HepG2 (cell line): ENCODE results near the gene EMC10. TPM values are rescaled to one million over a fixed set of nuclear protein-coding genes. Genes with fewer than 3 reads are reported as not detected.

Source experiments
- ETV5 ChIP-seq: IDR thresholded peaks from 2 replicates; pipeline ENCODE4 v1.6.1; 2018; ENCODE audit warnings: missing biosample characterization, missing genetic modification reagents, inconsistent platforms, borderline replicate concordance
- HNRNPH1 ChIP-seq: fragments of 200-400 bp; formaldehyde crosslinking; optimal IDR thresholded peaks from 2 replicates; pipeline ENCODE3; 2017; ENCODE audit warnings: mild to moderate bottlenecking, low read depth, low read length
- HOXA7 ChIP-seq: sonication (generic); formaldehyde crosslinking; IDR thresholded peaks from 2 replicates; pipeline ENCODE4 v1.8.1; 2022; ENCODE audit warnings: mild to moderate bottlenecking, missing genetic modification reagents, moderate library complexity
- JDP2 ChIP-seq: sonication (generic); formaldehyde crosslinking; IDR thresholded peaks from 2 replicates; pipeline ENCODE4 v1.8.1; 2022; ENCODE audit warnings: missing genetic modification reagents, borderline replicate concordance
- NFYC ChIP-seq: IDR thresholded peaks from 2 replicates; pipeline ENCODE4 v1.6.1; 2016; ENCODE audit warnings: missing genetic modification reagents, missing compliant biosample characterization
- NONO ChIP-seq, 2 experiments: fragments of 450-650 bp in 1 of 2; sonication (generic) in 1 of 2; formaldehyde crosslinking in 1 of 2; IDR thresholded peaks in 1 of 2; conservative IDR thresholded peaks in 1 of 2; 2 replicates each; pipeline versions ENCODE4 v1.6.1 to v1.8.0; 2017 to 2022; ENCODE audit warnings: mild to moderate bottlenecking in 1 of 2, missing genetic modification reagents in 1 of 2, moderate library complexity in 1 of 2
- PAF1 ChIP-seq: IDR thresholded peaks from 2 replicates; pipeline ENCODE4 v1.6.1; 2016; ENCODE audit warnings: missing genetic modification reagents, missing compliant biosample characterization
- SMC3 ChIP-seq: IDR thresholded peaks from 2 replicates; pipeline ENCODE4 v1.6.1; 2011; ENCODE audit warnings: low read length, improper control_type of control experiment
- ZNF672 ChIP-seq: sonication (generic); formaldehyde crosslinking; IDR thresholded peaks from 2 replicates; pipeline ENCODE4 v1.8.1; 2022; ENCODE audit warnings: missing genetic modification reagents
- polyA plus RNA-seq, 8 experiments: library from polyadenylated mRNA; depleted of rRNA in 3 of 8; stranded (reverse) in 7 of 8; unstranded in 1 of 8; fragments of >200 nt; fragmentation: Illumina TruSeq in 4 of 8; extraction: Trizol in 4 of 8; gene quantifications; 2 replicates each; pipeline versions ENCODE4 v1.2.1 to v1.2.3, GENCODE V29; 2011 to 2016; ENCODE audit warnings: low read depth in 4 of 8, missing spikeins in 1 of 8, mixed read lengths in 1 of 8; ENCODE audit not compliant: insufficient read depth in 1 of 8
- total RNA-seq, 5 experiments: library from RNA; depleted of rRNA; stranded (reverse); fragments of >200 nt; fragmentation: Illumina TruSeq; extraction: Trizol; gene quantifications; 2 replicates each; pipeline ENCODE4 v1.2.3, GENCODE V29; 2016; ENCODE audit warnings: low read depth in 1 of 5
- TF ChIP-seq, protein P1 (sequence below), 2 experiments: sonication (generic) in 1 of 2; formaldehyde crosslinking in 1 of 2; IDR thresholded peaks; 2 replicates each; pipeline versions ENCODE4 v1.6.1 to v1.9.0; 2014 to 2022; ENCODE audit warnings: antibody characterized with exemption in 1 of 2, borderline replicate concordance in 1 of 2, inconsistent platforms in 1 of 2, low read depth in 1 of 2, missing genetic modification reagents in 1 of 2
- TF ChIP-seq, protein P2 (sequence below): sonication (generic); formaldehyde crosslinking; IDR thresholded peaks from 2 replicates; pipeline ENCODE4 v1.5.1; 2020; ENCODE audit warnings: missing genetic modification reagents, mild to moderate bottlenecking, borderline replicate concordance
- TF ChIP-seq, protein P3 (sequence below): sonication (generic); formaldehyde crosslinking; conservative IDR thresholded peaks from 2 replicates; pipeline ENCODE4 v1.8.0; 2022; ENCODE audit warnings: mild to moderate bottlenecking, moderate library complexity, missing genetic modification reagents
- TF ChIP-seq, protein P4 (sequence below), 2 experiments: fragments of 450-650 bp in 1 of 2; sonication (generic) in 1 of 2; formaldehyde crosslinking; IDR thresholded peaks; 2 replicates each; pipeline versions ENCODE4 v1.5.0 to v1.8.0; 2020 to 2022; ENCODE audit warnings: mild to moderate bottlenecking in 1 of 2, missing genetic modification reagents in 1 of 2
- TF ChIP-seq, protein P5 (sequence below): sonication (generic); formaldehyde crosslinking; IDR thresholded peaks from 2 replicates; pipeline ENCODE4 v1.9.0; 2021; ENCODE audit warnings: missing genetic modification reagents, mild to moderate bottlenecking, borderline replicate concordance
- TF ChIP-seq, protein P6 (sequence below): sonication (generic); formaldehyde crosslinking; conservative IDR thresholded peaks from 2 replicates; pipeline ENCODE4 v1.8.0; 2022; ENCODE audit warnings: low read depth, missing genetic modification reagents

The EMC10 gene
- total and polyA plus RNA-seq, 2 of the 13 experiments (the other 11 are each of a cell fraction or from before 2014, with no cell fraction given): not detected

DNA sequence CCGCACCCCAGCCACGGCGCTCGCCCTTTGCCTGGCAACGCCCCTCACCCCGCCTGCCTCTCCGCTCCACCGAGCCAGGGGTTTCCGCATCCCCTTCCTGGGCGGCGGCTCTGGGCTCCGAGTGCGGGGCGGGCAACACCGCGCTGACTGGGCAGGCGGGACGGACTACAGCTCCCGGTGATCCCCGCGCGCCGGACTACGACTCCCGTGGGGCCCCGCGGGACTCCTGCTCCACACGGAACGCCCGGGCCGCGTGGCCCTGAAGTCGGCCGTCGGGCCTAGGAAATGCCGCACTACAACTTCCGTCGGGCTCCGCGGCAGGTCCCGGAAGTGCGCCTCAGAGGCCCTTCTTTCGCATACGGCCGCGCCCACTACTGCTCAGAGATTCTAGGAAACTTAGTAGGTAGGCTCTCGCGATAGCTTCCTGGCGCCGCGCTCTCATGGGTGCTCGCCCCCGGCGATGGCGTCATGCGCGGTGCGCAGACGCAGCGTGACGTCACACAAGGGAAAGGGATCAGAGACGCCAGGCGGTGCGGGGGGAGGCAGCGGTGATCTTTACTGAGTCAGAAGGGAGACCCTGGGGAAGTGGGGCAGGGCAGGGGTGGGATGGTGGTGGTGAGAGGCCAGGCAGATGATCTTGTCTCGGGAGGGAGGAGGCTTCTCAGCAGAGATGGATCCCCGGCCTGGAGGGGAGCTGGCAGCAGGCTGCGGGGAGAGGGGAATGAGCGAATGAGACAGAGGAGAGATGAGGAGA, 34.9 kb downstream of the EMC10 start, which contains the start of gene JOSD2 (continued):
- TF ChIP-seq, protein P1, sequence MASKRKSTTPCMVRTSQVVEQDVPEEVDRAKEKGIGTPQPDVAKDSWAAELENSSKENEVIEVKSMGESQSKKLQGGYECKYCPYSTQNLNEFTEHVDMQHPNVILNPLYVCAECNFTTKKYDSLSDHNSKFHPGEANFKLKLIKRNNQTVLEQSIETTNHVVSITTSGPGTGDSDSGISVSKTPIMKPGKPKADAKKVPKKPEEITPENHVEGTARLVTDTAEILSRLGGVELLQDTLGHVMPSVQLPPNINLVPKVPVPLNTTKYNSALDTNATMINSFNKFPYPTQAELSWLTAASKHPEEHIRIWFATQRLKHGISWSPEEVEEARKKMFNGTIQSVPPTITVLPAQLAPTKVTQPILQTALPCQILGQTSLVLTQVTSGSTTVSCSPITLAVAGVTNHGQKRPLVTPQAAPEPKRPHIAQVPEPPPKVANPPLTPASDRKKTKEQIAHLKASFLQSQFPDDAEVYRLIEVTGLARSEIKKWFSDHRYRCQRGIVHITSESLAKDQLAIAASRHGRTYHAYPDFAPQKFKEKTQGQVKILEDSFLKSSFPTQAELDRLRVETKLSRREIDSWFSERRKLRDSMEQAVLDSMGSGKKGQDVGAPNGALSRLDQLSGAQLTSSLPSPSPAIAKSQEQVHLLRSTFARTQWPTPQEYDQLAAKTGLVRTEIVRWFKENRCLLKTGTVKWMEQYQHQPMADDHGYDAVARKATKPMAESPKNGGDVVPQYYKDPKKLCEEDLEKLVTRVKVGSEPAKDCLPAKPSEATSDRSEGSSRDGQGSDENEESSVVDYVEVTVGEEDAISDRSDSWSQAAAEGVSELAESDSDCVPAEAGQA (IDR thresholded peaks at IDR 0.05; ENCODE audit: low read depth): peak; percentile 99
- TF ChIP-seq, protein P1 (CRISPR knock-in tag; IDR thresholded peaks at IDR 0.05; ENCODE audit: borderline replicate concordance): no peak
- TF ChIP-seq ZNF672: no peak
- peak; percentile 46; the same call in 1 of the 2 replicates for TF ChIP-seq NFYC
- TF ChIP-seq, protein P2, sequence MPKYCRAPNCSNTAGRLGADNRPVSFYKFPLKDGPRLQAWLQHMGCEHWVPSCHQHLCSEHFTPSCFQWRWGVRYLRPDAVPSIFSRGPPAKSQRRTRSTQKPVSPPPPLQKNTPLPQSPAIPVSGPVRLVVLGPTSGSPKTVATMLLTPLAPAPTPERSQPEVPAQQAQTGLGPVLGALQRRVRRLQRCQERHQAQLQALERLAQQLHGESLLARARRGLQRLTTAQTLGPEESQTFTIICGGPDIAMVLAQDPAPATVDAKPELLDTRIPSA (CRISPR knock-in tag): no peak
- TF ChIP-seq PAF1: no peak
- TF ChIP-seq, protein P3, sequence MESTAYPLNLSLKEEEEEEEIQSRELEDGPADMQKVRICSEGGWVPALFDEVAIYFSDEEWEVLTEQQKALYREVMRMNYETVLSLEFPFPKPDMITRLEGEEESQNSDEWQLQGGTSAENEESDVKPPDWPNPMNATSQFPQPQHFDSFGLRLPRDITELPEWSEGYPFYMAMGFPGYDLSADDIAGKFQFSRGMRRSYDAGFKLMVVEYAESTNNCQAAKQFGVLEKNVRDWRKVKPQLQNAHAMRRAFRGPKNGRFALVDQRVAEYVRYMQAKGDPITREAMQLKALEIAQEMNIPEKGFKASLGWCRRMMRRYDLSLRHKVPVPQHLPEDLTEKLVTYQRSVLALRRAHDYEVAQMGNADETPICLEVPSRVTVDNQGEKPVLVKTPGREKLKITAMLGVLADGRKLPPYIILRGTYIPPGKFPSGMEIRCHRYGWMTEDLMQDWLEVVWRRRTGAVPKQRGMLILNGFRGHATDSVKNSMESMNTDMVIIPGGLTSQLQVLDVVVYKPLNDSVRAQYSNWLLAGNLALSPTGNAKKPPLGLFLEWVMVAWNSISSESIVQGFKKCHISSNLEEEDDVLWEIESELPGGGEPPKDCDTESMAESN (CRISPR knock-in tag): no peak
- TF ChIP-seq HOXA7 (CRISPR knock-in tag): no peak
- TF ChIP-seq, protein P4, sequence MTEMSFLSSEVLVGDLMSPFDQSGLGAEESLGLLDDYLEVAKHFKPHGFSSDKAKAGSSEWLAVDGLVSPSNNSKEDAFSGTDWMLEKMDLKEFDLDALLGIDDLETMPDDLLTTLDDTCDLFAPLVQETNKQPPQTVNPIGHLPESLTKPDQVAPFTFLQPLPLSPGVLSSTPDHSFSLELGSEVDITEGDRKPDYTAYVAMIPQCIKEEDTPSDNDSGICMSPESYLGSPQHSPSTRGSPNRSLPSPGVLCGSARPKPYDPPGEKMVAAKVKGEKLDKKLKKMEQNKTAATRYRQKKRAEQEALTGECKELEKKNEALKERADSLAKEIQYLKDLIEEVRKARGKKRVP (CRISPR knock-in tag; IDR thresholded peaks at IDR 0.05): no peak; a peak in 1 of 4 replicates
- TF ChIP-seq JDP2 (CRISPR knock-in tag): no peak
- no peak for TF ChIP-seq HNRNPH1
- TF ChIP-seq, protein P5, sequence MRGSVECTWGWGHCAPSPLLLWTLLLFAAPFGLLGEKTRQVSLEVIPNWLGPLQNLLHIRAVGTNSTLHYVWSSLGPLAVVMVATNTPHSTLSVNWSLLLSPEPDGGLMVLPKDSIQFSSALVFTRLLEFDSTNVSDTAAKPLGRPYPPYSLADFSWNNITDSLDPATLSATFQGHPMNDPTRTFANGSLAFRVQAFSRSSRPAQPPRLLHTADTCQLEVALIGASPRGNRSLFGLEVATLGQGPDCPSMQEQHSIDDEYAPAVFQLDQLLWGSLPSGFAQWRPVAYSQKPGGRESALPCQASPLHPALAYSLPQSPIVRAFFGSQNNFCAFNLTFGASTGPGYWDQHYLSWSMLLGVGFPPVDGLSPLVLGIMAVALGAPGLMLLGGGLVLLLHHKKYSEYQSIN (CRISPR knock-in tag): no peak
- TF ChIP-seq NONO (IDR thresholded peaks at IDR 0.05): no peak
- TF ChIP-seq NONO (CRISPR knock-in tag; conservative IDR thresholded peaks at IDR 0.05): peak; percentile 65; the same call in 1 of the 2 replicates
- TF ChIP-seq, protein P6, sequence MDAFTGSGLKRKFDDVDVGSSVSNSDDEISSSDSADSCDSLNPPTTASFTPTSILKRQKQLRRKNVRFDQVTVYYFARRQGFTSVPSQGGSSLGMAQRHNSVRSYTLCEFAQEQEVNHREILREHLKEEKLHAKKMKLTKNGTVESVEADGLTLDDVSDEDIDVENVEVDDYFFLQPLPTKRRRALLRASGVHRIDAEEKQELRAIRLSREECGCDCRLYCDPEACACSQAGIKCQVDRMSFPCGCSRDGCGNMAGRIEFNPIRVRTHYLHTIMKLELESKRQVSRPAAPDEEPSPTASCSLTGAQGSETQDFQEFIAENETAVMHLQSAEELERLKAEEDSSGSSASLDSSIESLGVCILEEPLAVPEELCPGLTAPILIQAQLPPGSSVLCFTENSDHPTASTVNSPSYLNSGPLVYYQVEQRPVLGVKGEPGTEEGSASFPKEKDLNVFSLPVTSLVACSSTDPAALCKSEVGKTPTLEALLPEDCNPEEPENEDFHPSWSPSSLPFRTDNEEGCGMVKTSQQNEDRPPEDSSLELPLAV (CRISPR knock-in tag): no peak
- TF ChIP-seq SMC3: no peak
- peak; percentile 50; the same call in 1 of the 2 replicates for TF ChIP-seq ETV5 (CRISPR knock-in tag)
